GM12891 (cell line): ENCODE measurements around the gene TMEM38A.

ENCODE experiments used
- POLR2A ChIP-seq: IDR thresholded peaks from 2 replicates; pipeline ENCODE4 v1.6.1; 2011; ENCODE audit warnings: low read depth, low read length, control low read depth
- POLR2AphosphoS5 ChIP-seq: IDR thresholded peaks from 2 replicates; pipeline ENCODE4 v1.6.1; 2011; ENCODE audit warnings: low read depth, low read length, control low read depth
- POU2F2 ChIP-seq: IDR thresholded peaks from 2 replicates; pipeline ENCODE4 v1.6.1; 2011; ENCODE audit warnings: low read depth, mild to moderate bottlenecking, control low read depth, low read length, moderate library complexity

DNA sequence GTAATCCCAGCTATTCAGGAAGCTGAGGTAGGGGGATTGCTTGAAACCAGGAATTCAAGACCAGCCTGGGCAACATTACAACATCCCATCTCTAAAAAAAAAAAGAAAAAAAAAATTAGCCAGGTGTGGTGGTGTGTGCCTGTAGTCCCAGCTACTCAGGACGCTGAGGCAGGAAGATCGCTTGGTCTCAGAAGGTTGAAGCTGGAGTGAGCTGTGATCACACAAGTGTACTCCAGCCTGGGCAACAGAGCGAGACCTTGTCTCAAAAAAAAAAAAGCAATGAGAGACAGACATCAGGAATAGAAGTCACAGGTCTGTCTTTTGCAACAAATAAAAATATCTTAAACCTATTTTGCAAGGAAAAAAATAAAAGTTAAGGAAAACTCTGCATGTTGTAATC, 23.3 kb downstream of the TMEM38A start:
- TF ChIP-seq POU2F2 = no peak
- TF ChIP-seq POLR2A = no peak
- TF ChIP-seq POLR2AphosphoS5 = no peak
